ENCODE measurements around the gene PRSS36.

GRCh38 chr16:31113121-31114120, 36.4 kb downstream of the PRSS36 start:
- TF ChIP-seq NR1H2 (CRISPR knock-in tag; IDR thresholded peaks at IDR 0.05) (no peak), CREB1 (CRISPR knock-in tag; IDR thresholded peaks at IDR 0.05) (no peak), MYBL2 (CRISPR knock-in tag; IDR thresholded peaks at IDR 0.05) (no peak), USF2 (CRISPR knock-in tag; IDR thresholded peaks at IDR 0.05) (no peak)
- TF ChIP-seq, protein P1, sequence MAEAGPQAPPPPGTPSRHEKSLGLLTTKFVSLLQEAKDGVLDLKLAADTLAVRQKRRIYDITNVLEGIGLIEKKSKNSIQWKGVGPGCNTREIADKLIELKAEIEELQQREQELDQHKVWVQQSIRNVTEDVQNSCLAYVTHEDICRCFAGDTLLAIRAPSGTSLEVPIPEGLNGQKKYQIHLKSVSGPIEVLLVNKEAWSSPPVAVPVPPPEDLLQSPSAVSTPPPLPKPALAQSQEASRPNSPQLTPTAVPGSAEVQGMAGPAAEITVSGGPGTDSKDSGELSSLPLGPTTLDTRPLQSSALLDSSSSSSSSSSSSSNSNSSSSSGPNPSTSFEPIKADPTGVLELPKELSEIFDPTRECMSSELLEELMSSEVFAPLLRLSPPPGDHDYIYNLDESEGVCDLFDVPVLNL (CRISPR knock-in tag; IDR thresholded peaks at IDR 0.05; ENCODE audit: borderline replicate concordance, low read depth) = no peak
- TF ChIP-seq, protein P2, sequence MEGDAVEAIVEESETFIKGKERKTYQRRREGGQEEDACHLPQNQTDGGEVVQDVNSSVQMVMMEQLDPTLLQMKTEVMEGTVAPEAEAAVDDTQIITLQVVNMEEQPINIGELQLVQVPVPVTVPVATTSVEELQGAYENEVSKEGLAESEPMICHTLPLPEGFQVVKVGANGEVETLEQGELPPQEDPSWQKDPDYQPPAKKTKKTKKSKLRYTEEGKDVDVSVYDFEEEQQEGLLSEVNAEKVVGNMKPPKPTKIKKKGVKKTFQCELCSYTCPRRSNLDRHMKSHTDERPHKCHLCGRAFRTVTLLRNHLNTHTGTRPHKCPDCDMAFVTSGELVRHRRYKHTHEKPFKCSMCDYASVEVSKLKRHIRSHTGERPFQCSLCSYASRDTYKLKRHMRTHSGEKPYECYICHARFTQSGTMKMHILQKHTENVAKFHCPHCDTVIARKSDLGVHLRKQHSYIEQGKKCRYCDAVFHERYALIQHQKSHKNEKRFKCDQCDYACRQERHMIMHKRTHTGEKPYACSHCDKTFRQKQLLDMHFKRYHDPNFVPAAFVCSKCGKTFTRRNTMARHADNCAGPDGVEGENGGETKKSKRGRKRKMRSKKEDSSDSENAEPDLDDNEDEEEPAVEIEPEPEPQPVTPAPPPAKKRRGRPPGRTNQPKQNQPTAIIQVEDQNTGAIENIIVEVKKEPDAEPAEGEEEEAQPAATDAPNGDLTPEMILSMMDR (IDR thresholded peaks at IDR 0.05) = no peak
